HFF-Myc (cell line): Measurements from ENCODE around the gene MAP4K5.
"Not testable (repeated sequence)": the region's sequence is repeated elsewhere in the genome, so short reads cannot be mapped to it uniquely, and the experiment has no call there.

Source experiments
- DNase-seq: peaks from one replicate; pipeline ENCODE4 v3.0.0-alpha.2; 2011; ENCODE audit warnings: low read depth; ENCODE audit errors: extremely low read depth
- H3K4me3 ChIP-seq: replicated peaks from 2 replicates; pipeline ENCODE4 v1.5.1; 2011; ENCODE audit warnings: low read depth, mild to moderate bottlenecking, control low read depth, low read length
- CTCF ChIP-seq: IDR thresholded peaks from 2 replicates; pipeline ENCODE4 v1.5.1; 2012; ENCODE audit warnings: mild to moderate bottlenecking, low read depth, low read length, control low read depth; ENCODE audit errors: missing control alignments

Gene MAP4K5

GRCh38 chr14:50562841-50563240, 30.5 kb upstream of the MAP4K5 start:
- no peak for TF ChIP-seq CTCF
- no peak overlapping the region for H3K4me3 ChIP-seq
- no peak for DNase-seq

GRCh38 chr14:50560931-50561285, 28.5 kb upstream of the MAP4K5 start:
- peak overlapping the region; percentile 55 for H3K4me3 ChIP-seq
- no peak for DNase-seq

GRCh38 chr14:50559990-50560930, 27.9 kb upstream of the MAP4K5 start, which contains the start of gene ATL1:
ATL1 (plus strand) TSS chr14:50560145; CDS start chr14:50560266, 121 bp downstream.
- DNase-seq = no peak
- no peak for TF ChIP-seq CTCF
- H3K4me3 ChIP-seq = peak within 1 kb of the TSS; percentile 55

More at GRCh38 chr14:50560931-50561285, 28.5 kb upstream of the MAP4K5 start:
- no peak for TF ChIP-seq CTCF

GRCh38 chr14:50552796-50553195, 20.4 kb upstream of the MAP4K5 start:
- not testable (repeated sequence) for H3K4me3 ChIP-seq, DNase-seq

GRCh38 chr14:50551877-50552276, 19.5 kb upstream of the MAP4K5 start:
- DNase-seq = no peak

GRCh38 chr14:50550294-50550693, 17.9 kb upstream of the MAP4K5 start:
- no peak overlapping the region for H3K4me3 ChIP-seq
- no peak for TF ChIP-seq CTCF
- DNase-seq = no peak

More at GRCh38 chr14:50551877-50552276, 19.5 kb upstream of the MAP4K5 start:
- H3K4me3 ChIP-seq = no peak overlapping the region
- TF ChIP-seq CTCF = no peak

GRCh38 chr14:50545618-50546017, 13.2 kb upstream of the MAP4K5 start:
- no peak for TF ChIP-seq CTCF

More at GRCh38 chr14:50545618-50546017, 13.2 kb upstream of the MAP4K5 start:
- no peak overlapping the region for H3K4me3 ChIP-seq
- no peak for DNase-seq
